ENCODE results near the gene LUC7L.
A peak's percentile ranks its signal among the peaks of the same experiment; 100 is the strongest.
"Not testable (repeated sequence)": the region's sequence is repeated elsewhere in the genome, so short reads cannot be mapped to it uniquely, and the experiment has no call there.

Gene LUC7L

GRCh38 chr16:160242-160641 is 69.0 kb downstream of the LUC7L start:
- not testable (repeated sequence) for H3K9me3 ChIP-seq (ENCODE audit: control insufficient read depth in 2 of 2, low read length in 2 of 2); H3K4me3 ChIP-seq (ENCODE audit: low read length in 2 of 2); H3K9ac ChIP-seq (ENCODE audit: low read depth in 1 of 2, low read length in 2 of 2); H3K27me3 ChIP-seq (ENCODE audit: control insufficient read depth in 2 of 2, insufficient read depth in 2 of 2, low read length in 2 of 2); H3K4me1 ChIP-seq (ENCODE audit: control insufficient read depth in 2 of 2, insufficient read depth in 2 of 2, low read length in 2 of 2); H3K27ac ChIP-seq (ENCODE audit: low read depth in 2 of 2, low read length in 2 of 2); H3K36me3 ChIP-seq (ENCODE audit: control insufficient read depth in 2 of 2, insufficient read depth in 2 of 2, low read length in 2 of 2)

GRCh38 chr16:159136-159849 is 70.0 kb downstream of the LUC7L start:
- Histone ChIP-seq H3K36me3 (ENCODE audit: control insufficient read depth in 2 of 2, insufficient read depth in 2 of 2, low read length in 2 of 2) (no peaks in the 10 kb centered on the region), H3K4me1 (ENCODE audit: control insufficient read depth in 2 of 2, insufficient read depth in 2 of 2, low read length in 2 of 2) (peaks cover 2 to 3% of the 10 kb centered on the region in 2 donors), H3K27me3 (ENCODE audit: control insufficient read depth in 2 of 2, insufficient read depth in 2 of 2, low read length in 2 of 2) (peaks cover 10 to 11% of the 10 kb centered on the region in 2 donors), H3K4me3 (ENCODE audit: low read length in 2 of 2) (no peak overlapping the region), H3K9me3 (ENCODE audit: control insufficient read depth in 2 of 2, low read length in 2 of 2) (no peaks in the 10 kb centered on the region), H3K9ac (ENCODE audit: low read depth in 1 of 2, low read length in 2 of 2) (no peak overlapping the region), H3K27ac (ENCODE audit: low read depth in 2 of 2, low read length in 2 of 2) (no peak overlapping the region)

GRCh38 chr16:155031-155398 is 74.2 kb downstream of the LUC7L start:
- Histone ChIP-seq H3K27me3 (ENCODE audit: control insufficient read depth in 2 of 2, insufficient read depth in 2 of 2, low read length in 2 of 2) (peaks cover 12 to 13% of the 10 kb centered on the region in 2 donors), H3K9me3 (ENCODE audit: control insufficient read depth in 2 of 2, low read length in 2 of 2) (no peaks in the 10 kb centered on the region), H3K9ac (ENCODE audit: low read depth in 1 of 2, low read length in 2 of 2) (peak overlapping the region in 1 of 2 donors; percentile 1), H3K4me3 (ENCODE audit: low read length in 2 of 2) (peak overlapping the region in 1 of 2 donors; percentile 48), H3K4me1 (ENCODE audit: control insufficient read depth in 2 of 2, insufficient read depth in 2 of 2, low read length in 2 of 2) (peaks cover 2 to 3% of the 10 kb centered on the region in 2 donors), H3K36me3 (ENCODE audit: control insufficient read depth in 2 of 2, insufficient read depth in 2 of 2, low read length in 2 of 2) (no peaks in the 10 kb centered on the region), H3K27ac (ENCODE audit: low read depth in 2 of 2, low read length in 2 of 2) (no peak overlapping the region)

GRCh38 chr16:154217-155030 is 74.8 kb downstream of the LUC7L start:
- H3K4me3 ChIP-seq (ENCODE audit: low read length in 2 of 2), result peak overlapping the region; percentile 2 to 48
- H3K4me1 ChIP-seq (ENCODE audit: control insufficient read depth in 2 of 2, insufficient read depth in 2 of 2, low read length in 2 of 2), result peaks cover 2 to 3% of the 10 kb centered on the region in 2 donors
- peak overlapping the region in 1 of 2 donors; percentile 1 for H3K9ac ChIP-seq (ENCODE audit: low read depth in 1 of 2, low read length in 2 of 2)
- H3K27me3 ChIP-seq (ENCODE audit: control insufficient read depth in 2 of 2, insufficient read depth in 2 of 2, low read length in 2 of 2), result peaks cover 12 to 13% of the 10 kb centered on the region in 2 donors
- no peaks in the 10 kb centered on the region for H3K9me3 ChIP-seq (ENCODE audit: control insufficient read depth in 2 of 2, low read length in 2 of 2)
- H3K36me3 ChIP-seq (ENCODE audit: control insufficient read depth in 2 of 2, insufficient read depth in 2 of 2, low read length in 2 of 2), result no peaks in the 10 kb centered on the region
- H3K27ac ChIP-seq (ENCODE audit: low read depth in 2 of 2, low read length in 2 of 2), result no peak overlapping the region

GRCh38 chr16:153550-154216 is 75.6 kb downstream of the LUC7L start:
- H3K9ac ChIP-seq (ENCODE audit: low read depth in 1 of 2, low read length in 2 of 2); H3K27ac ChIP-seq (ENCODE audit: low read depth in 2 of 2, low read length in 2 of 2); H3K4me1 ChIP-seq (ENCODE audit: control insufficient read depth in 2 of 2, insufficient read depth in 2 of 2, low read length in 2 of 2); H3K9me3 ChIP-seq (ENCODE audit: control insufficient read depth in 2 of 2, low read length in 2 of 2); H3K36me3 ChIP-seq (ENCODE audit: control insufficient read depth in 2 of 2, insufficient read depth in 2 of 2, low read length in 2 of 2); H3K4me3 ChIP-seq (ENCODE audit: low read length in 2 of 2): not testable (repeated sequence)
- peaks cover 12 to 14% of the 10 kb centered on the region in 2 donors for H3K27me3 ChIP-seq (ENCODE audit: control insufficient read depth in 2 of 2, insufficient read depth in 2 of 2, low read length in 2 of 2)

GRCh38 chr16:153129-153521 is 76.1 kb downstream of the LUC7L start:
- peaks cover 12 to 14% of the 10 kb centered on the region in 2 donors for H3K27me3 ChIP-seq (ENCODE audit: control insufficient read depth in 2 of 2, insufficient read depth in 2 of 2, low read length in 2 of 2)
- H3K27ac ChIP-seq (ENCODE audit: low read depth in 2 of 2, low read length in 2 of 2); H3K9me3 ChIP-seq (ENCODE audit: control insufficient read depth in 2 of 2, low read length in 2 of 2); H3K9ac ChIP-seq (ENCODE audit: low read depth in 1 of 2, low read length in 2 of 2); H3K4me1 ChIP-seq (ENCODE audit: control insufficient read depth in 2 of 2, insufficient read depth in 2 of 2, low read length in 2 of 2); H3K4me3 ChIP-seq (ENCODE audit: low read length in 2 of 2); H3K36me3 ChIP-seq (ENCODE audit: control insufficient read depth in 2 of 2, insufficient read depth in 2 of 2, low read length in 2 of 2): not testable (repeated sequence)

- Histone ChIP-seq H3K27ac (ENCODE audit: low read depth in 2 of 2, low read length in 2 of 2) (no peak within 1 kb of the TSS), H3K9ac (ENCODE audit: low read depth in 1 of 2, low read length in 2 of 2) (no peak within 1 kb of the TSS), H3K4me1 (ENCODE audit: control insufficient read depth in 2 of 2, insufficient read depth in 2 of 2, low read length in 2 of 2) (peaks cover 2 to 3% of the 10 kb centered on the region in 2 donors), H3K9me3 (ENCODE audit: control insufficient read depth in 2 of 2, low read length in 2 of 2) (no peaks in the 10 kb centered on the region), H3K36me3 (ENCODE audit: control insufficient read depth in 2 of 2, insufficient read depth in 2 of 2, low read length in 2 of 2) (no peaks in the 10 kb centered on the region), H3K4me3 (ENCODE audit: low read length in 2 of 2) (no peak within 1 kb of the TSS), H3K27me3 (ENCODE audit: control insufficient read depth in 2 of 2, insufficient read depth in 2 of 2, low read length in 2 of 2) (peaks cover 12 to 14% of the 10 kb centered on the region in 2 donors)
Measured at GRCh38 chr16:152141-153128, 76.8 kb downstream of the LUC7L start, which contains the start of gene HBZ. TSS of gene HBZ (plus strand) at chr16:152644. CDS start at chr16:152910, 266 bp downstream.

- H3K4me1 ChIP-seq (ENCODE audit: control insufficient read depth in 2 of 2, insufficient read depth in 2 of 2, low read length in 2 of 2), result no peaks in the 10 kb centered on the region
- no peak overlapping the region for H3K9ac ChIP-seq (ENCODE audit: low read depth in 1 of 2, low read length in 2 of 2)
- no peak overlapping the region for H3K27ac ChIP-seq (ENCODE audit: low read depth in 2 of 2, low read length in 2 of 2)
- H3K9me3 ChIP-seq (ENCODE audit: control insufficient read depth in 2 of 2, low read length in 2 of 2), result no peaks in the 10 kb centered on the region
- H3K4me3 ChIP-seq (ENCODE audit: low read length in 2 of 2), result no peak overlapping the region
- peaks cover 0 to 10% of the 10 kb centered on the region in 2 donors for H3K27me3 ChIP-seq (ENCODE audit: control insufficient read depth in 2 of 2, insufficient read depth in 2 of 2, low read length in 2 of 2)
- H3K36me3 ChIP-seq (ENCODE audit: control insufficient read depth in 2 of 2, insufficient read depth in 2 of 2, low read length in 2 of 2), result no peaks in the 10 kb centered on the region
Measured at GRCh38 chr16:149024-149660, 80.1 kb downstream of the LUC7L start.

GRCh38 chr16:146646-147045 is 82.6 kb downstream of the LUC7L start:
- H3K27me3 ChIP-seq (ENCODE audit: control insufficient read depth in 2 of 2, insufficient read depth in 2 of 2, low read length in 2 of 2), result peaks cover 0 to 5% of the 10 kb centered on the region in 2 donors

More at GRCh38 chr16:146646-147045, 82.6 kb downstream of the LUC7L start:
- Histone ChIP-seq H3K9me3 (ENCODE audit: control insufficient read depth in 2 of 2, low read length in 2 of 2) (no peaks in the 10 kb centered on the region), H3K9ac (ENCODE audit: low read depth in 1 of 2, low read length in 2 of 2) (no peak overlapping the region), H3K27ac (ENCODE audit: low read depth in 2 of 2, low read length in 2 of 2) (no peak overlapping the region), H3K4me3 (ENCODE audit: low read length in 2 of 2) (no peak overlapping the region), H3K36me3 (ENCODE audit: control insufficient read depth in 2 of 2, insufficient read depth in 2 of 2, low read length in 2 of 2) (no peaks in the 10 kb centered on the region), H3K4me1 (ENCODE audit: control insufficient read depth in 2 of 2, insufficient read depth in 2 of 2, low read length in 2 of 2) (no peaks in the 10 kb centered on the region)
